Type B pancreatic cell (in vitro differentiated cells): Measurements from ENCODE around the gene TRUB2. TPM values are rescaled to one million over a fixed set of nuclear protein-coding genes. Genes with fewer than 3 reads are reported as not detected.

Source experiments
- DNase-seq: peaks from one replicate; pipeline ENCODE4 v3.0.0; 2021; ENCODE audit warnings: mixed read lengths; ENCODE audit not compliant: unreplicated experiment; ENCODE audit errors: extremely low spot score
- H3K27ac Mint-ChIP-seq: 2 replicates; pipeline ENCODE4 v1.8.0; 2021; ENCODE audit warnings: mild to moderate bottlenecking, mixed read lengths
- H3K27me3 Mint-ChIP-seq: 2 replicates; pipeline ENCODE4 v1.8.0; 2021; ENCODE audit warnings: mixed read lengths
- H3K36me3 Mint-ChIP-seq: 2 replicates; pipeline ENCODE4 v1.8.0; 2021; ENCODE audit warnings: mixed read lengths
- H3K4me1 Mint-ChIP-seq: one replicate; pipeline ENCODE4 v1.8.0; 2021; ENCODE audit warnings: mixed read lengths; ENCODE audit not compliant: unreplicated experiment
- H3K4me3 Mint-ChIP-seq: 2 replicates; pipeline ENCODE4 v1.8.0; 2021; ENCODE audit warnings: mild to moderate bottlenecking, mixed read lengths
- H3K9me3 Mint-ChIP-seq: 2 replicates; pipeline ENCODE4 v1.8.0; 2021; ENCODE audit warnings: mixed read lengths
- total RNA-seq: library from RNA; stranded (reverse); gene quantifications from 2 replicates; pipeline ENCODE4 v1.2.1, GENCODE V29; 2021; ENCODE audit warnings: low replicate concordance
- TF ChIP-seq, protein P1 (sequence below): fragments of 200-600 bp; sonication (generic); conservative IDR thresholded peaks from 2 replicates; pipeline ENCODE4 v1.5.0; 2021; ENCODE audit warnings: antibody characterized with exemption, mild to moderate bottlenecking

TRUB2 gene
- total RNA-seq, 1 donor from 2014 or later, result 40.4 TPM

DNA sequence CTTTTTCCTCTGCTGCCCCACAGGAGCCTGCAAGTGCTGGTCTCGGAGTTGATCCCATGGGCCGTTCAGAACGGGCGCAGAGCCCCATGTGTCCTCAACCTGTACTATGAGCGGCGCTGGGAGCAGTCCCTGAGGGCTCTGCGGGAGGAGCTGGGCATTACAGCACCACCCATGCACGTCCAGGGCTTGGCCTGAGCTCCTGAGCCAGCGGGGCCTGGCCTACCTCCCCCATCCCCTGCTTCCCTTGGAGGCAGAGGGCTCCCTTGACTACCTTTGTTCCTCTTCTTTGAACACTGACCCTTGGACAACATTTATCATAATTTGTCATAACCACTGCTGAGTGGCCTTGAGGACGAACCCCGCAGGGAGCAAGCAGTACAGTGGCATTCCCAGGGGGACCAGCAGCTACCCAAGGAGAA is 11.2 kb upstream of the TRUB2 start:
- H3K27ac Mint-ChIP-seq, result no peak overlapping the region
- H3K4me1 Mint-ChIP-seq, result no peaks in the 10 kb centered on the region
- DNase-seq, result no peak
- no peaks in the 10 kb centered on the region for H3K9me3 Mint-ChIP-seq
- TF ChIP-seq, protein P1, sequence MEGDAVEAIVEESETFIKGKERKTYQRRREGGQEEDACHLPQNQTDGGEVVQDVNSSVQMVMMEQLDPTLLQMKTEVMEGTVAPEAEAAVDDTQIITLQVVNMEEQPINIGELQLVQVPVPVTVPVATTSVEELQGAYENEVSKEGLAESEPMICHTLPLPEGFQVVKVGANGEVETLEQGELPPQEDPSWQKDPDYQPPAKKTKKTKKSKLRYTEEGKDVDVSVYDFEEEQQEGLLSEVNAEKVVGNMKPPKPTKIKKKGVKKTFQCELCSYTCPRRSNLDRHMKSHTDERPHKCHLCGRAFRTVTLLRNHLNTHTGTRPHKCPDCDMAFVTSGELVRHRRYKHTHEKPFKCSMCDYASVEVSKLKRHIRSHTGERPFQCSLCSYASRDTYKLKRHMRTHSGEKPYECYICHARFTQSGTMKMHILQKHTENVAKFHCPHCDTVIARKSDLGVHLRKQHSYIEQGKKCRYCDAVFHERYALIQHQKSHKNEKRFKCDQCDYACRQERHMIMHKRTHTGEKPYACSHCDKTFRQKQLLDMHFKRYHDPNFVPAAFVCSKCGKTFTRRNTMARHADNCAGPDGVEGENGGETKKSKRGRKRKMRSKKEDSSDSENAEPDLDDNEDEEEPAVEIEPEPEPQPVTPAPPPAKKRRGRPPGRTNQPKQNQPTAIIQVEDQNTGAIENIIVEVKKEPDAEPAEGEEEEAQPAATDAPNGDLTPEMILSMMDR, result no peak
- peaks cover 5% of the 10 kb centered on the region for H3K36me3 Mint-ChIP-seq
- no peak overlapping the region for H3K4me3 Mint-ChIP-seq
- no peaks in the 10 kb centered on the region for H3K27me3 Mint-ChIP-seq

GRCh38 chr9:128325629-128326028 is 3.4 kb upstream of the TRUB2 start:
- TF ChIP-seq, protein P1, result no peak
- Mint-ChIP-seq H3K9me3 (no peaks in the 10 kb centered on the region), H3K4me1 (peaks cover 4% of the 10 kb centered on the region), H3K27ac (no peak overlapping the region), H3K4me3 (peak overlapping the region; percentile 65), H3K36me3 (peaks cover 7% of the 10 kb centered on the region), H3K27me3 (peaks cover 2% of the 10 kb centered on the region)
- DNase-seq, result no peak

GRCh38 chr9:128324401-128324800 is 2.2 kb upstream of the TRUB2 start:
- no peak for DNase-seq
- peaks cover 2% of the 10 kb centered on the region for H3K27me3 Mint-ChIP-seq
- peak overlapping the region; percentile 97 for H3K4me3 Mint-ChIP-seq
- H3K36me3 Mint-ChIP-seq, result peaks cover 7% of the 10 kb centered on the region
- H3K27ac Mint-ChIP-seq, result no peak overlapping the region
- TF ChIP-seq, protein P1, result no peak
- H3K4me1 Mint-ChIP-seq, result peaks cover 4% of the 10 kb centered on the region
- H3K9me3 Mint-ChIP-seq, result no peaks in the 10 kb centered on the region

GRCh38 chr9:128323791-128324190 is 1.5 kb upstream of the TRUB2 start:
- peaks cover 4% of the 10 kb centered on the region for H3K4me1 Mint-ChIP-seq
- peak overlapping the region; percentile 98 for H3K27ac Mint-ChIP-seq
- DNase-seq, result no peak
- peaks cover 7% of the 10 kb centered on the region for H3K36me3 Mint-ChIP-seq
- peaks cover 2% of the 10 kb centered on the region for H3K27me3 Mint-ChIP-seq
- TF ChIP-seq, protein P1, result no peak
- H3K9me3 Mint-ChIP-seq, result no peaks in the 10 kb centered on the region
- peak overlapping the region; percentile 97 for H3K4me3 Mint-ChIP-seq

DNA sequence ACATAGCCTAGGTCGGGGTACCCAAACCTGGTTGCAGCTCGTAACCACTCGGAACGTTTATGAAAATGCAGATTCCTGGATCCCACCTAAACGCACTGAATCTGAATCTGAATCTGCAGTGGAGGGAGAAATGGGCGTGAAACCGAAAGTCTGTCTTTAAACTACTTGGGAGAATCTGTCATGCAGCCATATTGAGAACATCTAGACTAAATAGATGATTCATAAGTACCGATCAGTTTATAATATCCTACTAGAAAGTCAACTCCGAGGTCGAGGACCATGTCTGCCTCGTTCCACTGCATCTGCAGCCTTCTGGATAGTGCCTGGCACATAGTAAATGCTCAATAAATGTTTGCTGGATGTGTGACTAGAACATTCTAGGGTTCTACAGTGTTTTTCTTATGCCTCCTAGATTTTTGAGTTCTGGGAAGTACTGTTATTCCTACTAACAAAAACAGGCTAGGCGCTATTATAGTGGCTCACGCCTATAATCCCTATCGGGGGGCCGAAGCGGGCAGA is 1.0 kb upstream of the TRUB2 start:
- Mint-ChIP-seq H3K27ac (peak overlapping the region; percentile 98), H3K4me3 (peak overlapping the region; percentile 97), H3K9me3 (no peaks in the 10 kb centered on the region), H3K36me3 (peaks cover 7% of the 10 kb centered on the region), H3K27me3 (peaks cover 2% of the 10 kb centered on the region), H3K4me1 (peaks cover 4% of the 10 kb centered on the region)
- TF ChIP-seq, protein P1, result no peak
- no peak for DNase-seq
